Esophagus muscularis mucosa (tissue), 4 donors: ENCODE data around the gene AP3D1. TPM values are rescaled to one million over a fixed set of nuclear protein-coding genes. Genes with fewer than 3 reads are reported as not detected.

Experiments
- DNase-seq: peaks from one replicate; pipeline ENCODE4 v3.0.0-alpha.2; 2017; ENCODE audit errors: extremely low spot score
- H3K27ac ChIP-seq, 4 donors: fragments of 200-600 bp; sonication (generic); replicated peaks in 1 of 4; 1 replicate in 3 of 4; 2 replicates in 1 of 4; pipeline ENCODE4 v1.5.1; 2016 to 2019; ENCODE audit warnings: mild to moderate bottlenecking in 1 of 4
- H3K27me3 ChIP-seq, 4 donors: fragments of 200-600 bp; sonication (generic); one replicate each; pipeline versions ENCODE4 v1.5.1 to v1.6.0; 2016 to 2019
- H3K36me3 ChIP-seq, 4 donors: fragments of 200-600 bp; sonication (generic); one replicate each; pipeline ENCODE4 v1.5.1; 2016 to 2019
- H3K4me1 ChIP-seq, 4 donors: fragments of 200-600 bp; sonication (generic); one replicate each; pipeline ENCODE4 v1.5.1; 2016 to 2019
- H3K4me3 ChIP-seq, 4 donors: fragments of 200-600 bp; sonication (generic); 1 replicate in 2 of 4; 2 replicates in 2 of 4; pipeline ENCODE4 v1.5.1; 2016 to 2019; ENCODE audit warnings: mild to moderate bottlenecking in 4 of 4, moderate library complexity in 1 of 4
- H3K9me3 ChIP-seq, 4 donors: fragments of 200-600 bp; sonication (generic); 1 replicate in 3 of 4; 2 replicates in 1 of 4; pipeline ENCODE4 v1.5.1; 2016 to 2019
- EP300 ChIP-seq: sonication (generic); formaldehyde crosslinking; IDR thresholded peaks from one replicate; pipeline ENCODE4 v1.6.1; 2017; ENCODE audit warnings: antibody characterized with exemption
- POLR2A ChIP-seq: fragments of 450-650 bp; IDR thresholded peaks from one replicate; pipeline ENCODE4 v1.6.1; 2017; ENCODE audit warnings: antibody characterized with exemption, moderate library complexity, mild to moderate bottlenecking, low read depth
- POLR2AphosphoS5 ChIP-seq, 2 donors: sonication (generic); formaldehyde crosslinking; IDR thresholded peaks; one replicate each; pipeline ENCODE4 v1.6.1; 2017; ENCODE audit warnings: antibody characterized with exemption in 2 of 2
- WGBS: methylation state at CpG from one replicate; pipeline ENCODE4 v1.1.5; 2018; 5-methylcytosine and 5-hydroxymethylcytosine counted together
- intact Hi-C: fragments of 100-400 bp; cut with DNase I; formaldehyde crosslinking; loops from one replicate; pipeline ENCODE4 v1.15.1; 2023
- total RNA-seq, 4 donors: library from RNA; depleted of rRNA; stranded (reverse); fragments of >200 nt; gene quantifications; one replicate each; pipeline versions ENCODE4 v1.1.0 to v1.2.1, GENCODE V29; 2016
- TF ChIP-seq, protein P1 (sequence below), 3 experiments: fragments of 200-600 bp in 2 of 3; fragments of 450-650 bp in 1 of 3; sonication (generic) in 2 of 3; IDR thresholded peaks; one replicate each; pipeline ENCODE4 v1.5.1; 2017 to 2019; ENCODE audit warnings: antibody characterized with exemption in 3 of 3, mild to moderate bottlenecking in 2 of 3, moderate library complexity in 1 of 3

AP3D1 gene
- total RNA-seq, 4 donors from 2014 or later, result 76.0 to 156 (median 93.7) TPM

- Histone ChIP-seq H3K27ac (no peak overlapping the region), H3K4me3 (no peak overlapping the region), H3K36me3 (peaks cover 23 to 90% (median 76%) of the 10 kb centered on the region in 4 donors), H3K27me3 (no peaks in the 10 kb centered on the region), H3K4me1 (peaks cover 0 to 18% (median 7%) of the 10 kb centered on the region in 4 donors), H3K9me3 (no peaks in the 10 kb centered on the region)
- intact Hi-C loops, result no loop called here
- WGBS, result 90% methylated on average over 11 of the region's 22 CpGs
- TF ChIP-seq POLR2A, result no peak
- TF ChIP-seq, protein P1, sequence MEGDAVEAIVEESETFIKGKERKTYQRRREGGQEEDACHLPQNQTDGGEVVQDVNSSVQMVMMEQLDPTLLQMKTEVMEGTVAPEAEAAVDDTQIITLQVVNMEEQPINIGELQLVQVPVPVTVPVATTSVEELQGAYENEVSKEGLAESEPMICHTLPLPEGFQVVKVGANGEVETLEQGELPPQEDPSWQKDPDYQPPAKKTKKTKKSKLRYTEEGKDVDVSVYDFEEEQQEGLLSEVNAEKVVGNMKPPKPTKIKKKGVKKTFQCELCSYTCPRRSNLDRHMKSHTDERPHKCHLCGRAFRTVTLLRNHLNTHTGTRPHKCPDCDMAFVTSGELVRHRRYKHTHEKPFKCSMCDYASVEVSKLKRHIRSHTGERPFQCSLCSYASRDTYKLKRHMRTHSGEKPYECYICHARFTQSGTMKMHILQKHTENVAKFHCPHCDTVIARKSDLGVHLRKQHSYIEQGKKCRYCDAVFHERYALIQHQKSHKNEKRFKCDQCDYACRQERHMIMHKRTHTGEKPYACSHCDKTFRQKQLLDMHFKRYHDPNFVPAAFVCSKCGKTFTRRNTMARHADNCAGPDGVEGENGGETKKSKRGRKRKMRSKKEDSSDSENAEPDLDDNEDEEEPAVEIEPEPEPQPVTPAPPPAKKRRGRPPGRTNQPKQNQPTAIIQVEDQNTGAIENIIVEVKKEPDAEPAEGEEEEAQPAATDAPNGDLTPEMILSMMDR (IDR thresholded peaks at IDR 0.05), result no peak
- TF ChIP-seq POLR2AphosphoS5 (IDR thresholded peaks at IDR 0.05), result no peak
- TF ChIP-seq EP300, result no peak
- no peak for DNase-seq
Measured at GRCh38 chr19:2198317-2198716, 47.0 kb upstream of the AP3D1 start.

DNA sequence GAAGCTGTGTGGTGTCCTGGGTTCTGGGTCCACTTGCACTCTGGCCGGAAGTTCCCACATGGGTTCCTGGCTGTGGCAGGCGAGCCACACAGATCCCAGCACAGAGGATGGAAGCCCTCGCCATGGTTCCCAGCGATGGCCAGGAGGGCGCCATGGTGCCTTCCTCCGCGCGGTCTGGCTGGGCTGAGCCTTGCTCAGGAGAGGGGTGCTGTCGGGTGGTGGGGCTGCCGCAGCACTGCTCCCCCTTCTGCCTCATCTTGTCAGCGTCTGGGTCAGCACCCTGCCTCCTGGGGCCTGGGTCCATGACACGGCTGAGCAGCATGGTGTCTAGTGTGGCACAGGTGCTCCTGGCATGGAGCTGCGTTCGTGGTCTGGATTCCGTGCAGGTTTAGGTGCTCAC is 45.9 kb upstream of the AP3D1 start:
- peaks cover 0 to 18% (median 7%) of the 10 kb centered on the region in 4 donors for H3K4me1 ChIP-seq
- no peak overlapping the region for H3K4me3 ChIP-seq
- TF ChIP-seq POLR2AphosphoS5 (IDR thresholded peaks at IDR 0.05) (no peak), POLR2A (no peak), EP300 (no peak)
- TF ChIP-seq, protein P1 (IDR thresholded peaks at IDR 0.05), result no peak
- H3K27ac ChIP-seq, result no peak overlapping the region
- intact Hi-C loops, result no loop called here
- peaks cover 13 to 88% (median 76%) of the 10 kb centered on the region in 4 donors for H3K36me3 ChIP-seq
- H3K9me3 ChIP-seq, result no peaks in the 10 kb centered on the region
- no peaks in the 10 kb centered on the region for H3K27me3 ChIP-seq
- 90% methylated on average over 2 of the region's 15 CpGs for WGBS
- no peak for DNase-seq

GRCh38 chr19:2195914-2196313 is 44.5 kb upstream of the AP3D1 start:
- Histone ChIP-seq H3K4me1 (peaks cover 0 to 18% (median 7%) of the 10 kb centered on the region in 4 donors), H3K36me3 (peaks cover 23 to 89% (median 81%) of the 10 kb centered on the region in 4 donors), H3K27ac (no peak overlapping the region), H3K4me3 (no peak overlapping the region), H3K9me3 (no peaks in the 10 kb centered on the region), H3K27me3 (no peaks in the 10 kb centered on the region)
- no peak for DNase-seq
- 97% methylated on average over 12 of the region's 19 CpGs for WGBS
- intact Hi-C loops, result no loop called here
- TF ChIP-seq EP300, result no peak
- TF ChIP-seq POLR2AphosphoS5 (IDR thresholded peaks at IDR 0.05), result no peak
- TF ChIP-seq, protein P1 (IDR thresholded peaks at IDR 0.05), result no peak
- no peak for TF ChIP-seq POLR2A

GRCh38 chr19:2195361-2195760 is 44.0 kb upstream of the AP3D1 start:
- Histone ChIP-seq H3K27ac (no peak overlapping the region), H3K36me3 (peaks cover 23 to 92% (median 83%) of the 10 kb centered on the region in 4 donors), H3K9me3 (no peaks in the 10 kb centered on the region), H3K4me1 (peaks cover 0 to 18% (median 8%) of the 10 kb centered on the region in 4 donors), H3K27me3 (no peaks in the 10 kb centered on the region), H3K4me3 (no peak overlapping the region)
- no peak for DNase-seq
- TF ChIP-seq EP300, result no peak
- TF ChIP-seq, protein P1 (IDR thresholded peaks at IDR 0.05), result no peak
- TF ChIP-seq POLR2AphosphoS5 (IDR thresholded peaks at IDR 0.05), result no peak
- TF ChIP-seq POLR2A, result no peak
- 90% methylated on average over 10 of the region's 13 CpGs for WGBS
- intact Hi-C loops, result no loop called here

- Histone ChIP-seq H3K36me3 (peaks cover 23 to 92% (median 83%) of the 10 kb centered on the region in 4 donors), H3K4me1 (peaks cover 6 to 22% (median 8%) of the 10 kb centered on the region in 4 donors), H3K9me3 (no peaks in the 10 kb centered on the region), H3K27me3 (no peaks in the 10 kb centered on the region), H3K4me3 (no peak overlapping the region), H3K27ac (no peak overlapping the region)
- no peak for DNase-seq
- intact Hi-C loops, result no loop called here
- 93% methylated on average over 23 of the region's 25 CpGs for WGBS
- TF ChIP-seq EP300, result no peak
- TF ChIP-seq POLR2A, result no peak
- TF ChIP-seq POLR2AphosphoS5 (IDR thresholded peaks at IDR 0.05), result no peak
- TF ChIP-seq, protein P1 (IDR thresholded peaks at IDR 0.05), result no peak
Measured at GRCh38 chr19:2194513-2195078, 43.2 kb upstream of the AP3D1 start.
